GM21786 (cell line): Measurements from ENCODE around the gene KLHL40.

Source experiments
- ATAC-seq: cut with Tn5 transposase; IDR thresholded peaks from one replicate; pipeline ENCODE4 v1.9.1; 2021; ENCODE audit not compliant: unreplicated experiment

KLHL40 gene, protein sequence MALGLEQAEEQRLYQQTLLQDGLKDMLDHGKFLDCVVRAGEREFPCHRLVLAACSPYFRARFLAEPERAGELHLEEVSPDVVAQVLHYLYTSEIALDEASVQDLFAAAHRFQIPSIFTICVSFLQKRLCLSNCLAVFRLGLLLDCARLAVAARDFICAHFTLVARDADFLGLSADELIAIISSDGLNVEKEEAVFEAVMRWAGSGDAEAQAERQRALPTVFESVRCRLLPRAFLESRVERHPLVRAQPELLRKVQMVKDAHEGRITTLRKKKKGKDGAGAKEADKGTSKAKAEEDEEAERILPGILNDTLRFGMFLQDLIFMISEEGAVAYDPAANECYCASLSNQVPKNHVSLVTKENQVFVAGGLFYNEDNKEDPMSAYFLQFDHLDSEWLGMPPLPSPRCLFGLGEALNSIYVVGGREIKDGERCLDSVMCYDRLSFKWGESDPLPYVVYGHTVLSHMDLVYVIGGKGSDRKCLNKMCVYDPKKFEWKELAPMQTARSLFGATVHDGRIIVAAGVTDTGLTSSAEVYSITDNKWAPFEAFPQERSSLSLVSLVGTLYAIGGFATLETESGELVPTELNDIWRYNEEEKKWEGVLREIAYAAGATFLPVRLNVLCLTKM

DNA sequence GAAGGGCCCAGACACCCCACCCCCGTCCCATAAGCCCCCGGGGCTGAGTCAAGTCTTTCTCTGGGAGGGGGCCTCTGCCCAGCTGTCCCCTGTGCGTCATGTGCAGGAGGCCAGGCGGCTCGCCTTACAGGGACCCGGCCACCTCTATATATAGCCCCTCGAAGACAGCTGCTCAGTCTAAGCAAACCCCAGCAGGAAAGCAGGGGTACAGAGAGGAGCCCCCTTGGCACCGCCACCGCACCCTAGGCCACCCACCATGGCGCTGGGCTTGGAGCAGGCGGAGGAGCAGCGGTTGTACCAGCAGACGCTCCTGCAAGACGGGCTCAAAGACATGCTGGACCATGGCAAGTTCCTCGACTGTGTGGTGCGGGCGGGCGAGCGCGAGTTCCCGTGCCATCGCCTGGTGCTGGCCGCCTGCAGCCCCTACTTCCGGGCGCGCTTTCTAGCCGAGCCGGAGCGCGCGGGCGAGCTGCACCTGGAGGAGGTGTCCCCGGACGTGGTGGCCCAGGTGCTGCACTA, at the start of gene KLHL40:
TSS of gene KLHL40 (plus strand) at position 175 of the 519 bp plus-strand sequence. CDS start at position 257, 82 bp downstream.
- ATAC-seq, result no peak

DNA sequence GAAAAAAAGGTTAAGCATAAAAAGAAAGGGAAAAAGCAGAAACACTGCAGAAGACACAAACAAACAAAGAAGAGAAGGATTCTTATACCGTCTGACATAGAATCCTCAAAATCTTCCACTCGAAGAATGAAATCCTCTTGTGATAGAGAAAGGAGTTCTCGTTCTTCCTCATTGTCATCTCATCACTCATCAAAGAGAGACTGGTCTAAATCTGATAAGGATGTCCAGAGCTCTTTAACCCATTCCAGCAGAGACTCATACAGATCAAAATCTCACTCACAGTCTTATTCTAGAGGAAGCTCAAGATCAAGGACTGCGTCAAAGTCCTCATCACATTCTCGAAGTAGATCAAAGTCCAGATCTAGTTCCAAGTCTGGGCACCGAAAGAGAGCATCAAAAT, 48.3 kb upstream of the KLHL40 start:
- ATAC-seq, result no peak

DNA sequence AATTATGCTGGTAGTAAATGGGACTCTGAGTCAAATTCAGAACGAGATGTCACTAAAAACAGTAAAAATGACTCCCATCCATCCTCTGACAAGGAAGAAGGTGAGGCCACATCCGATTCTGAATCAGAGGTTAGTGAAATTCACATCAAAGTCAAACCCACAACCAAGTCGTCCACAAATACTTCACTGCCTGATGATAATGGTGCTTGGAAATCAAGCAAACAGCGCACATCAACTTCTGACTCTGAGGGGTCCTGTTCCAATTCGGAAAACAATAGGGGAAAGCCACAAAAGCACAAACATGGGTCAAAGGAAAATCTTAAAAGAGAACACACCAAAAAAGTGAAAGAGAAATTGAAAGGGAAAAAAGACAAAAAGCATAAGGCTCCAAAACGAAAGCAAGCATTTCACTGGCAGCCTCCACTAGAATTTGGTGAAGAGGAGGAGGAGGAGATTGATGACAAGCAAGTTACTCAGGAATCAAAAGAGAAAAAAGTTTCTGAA, 46.9 kb upstream of the KLHL40 start:
- ATAC-seq, result peak; percentile 44

DNA sequence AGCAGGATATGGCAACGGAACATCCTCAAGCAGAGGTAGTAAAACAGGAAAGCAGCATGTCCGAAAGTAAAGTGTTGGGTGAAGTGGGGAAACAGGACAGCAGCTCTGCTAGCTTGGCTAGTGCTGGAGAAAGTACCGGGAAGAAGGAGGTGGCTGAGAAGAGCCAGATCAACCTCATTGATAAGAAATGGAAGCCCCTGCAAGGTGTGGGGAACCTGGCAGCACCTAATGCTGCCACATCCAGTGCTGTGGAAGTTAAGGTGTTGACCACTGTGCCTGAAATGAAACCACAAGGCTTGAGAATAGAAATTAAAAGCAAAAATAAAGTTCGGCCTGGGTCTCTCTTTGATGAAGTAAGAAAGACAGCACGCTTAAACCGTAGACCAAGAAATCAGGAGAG, 46.1 kb upstream of the KLHL40 start:
- no peak for ATAC-seq

DNA sequence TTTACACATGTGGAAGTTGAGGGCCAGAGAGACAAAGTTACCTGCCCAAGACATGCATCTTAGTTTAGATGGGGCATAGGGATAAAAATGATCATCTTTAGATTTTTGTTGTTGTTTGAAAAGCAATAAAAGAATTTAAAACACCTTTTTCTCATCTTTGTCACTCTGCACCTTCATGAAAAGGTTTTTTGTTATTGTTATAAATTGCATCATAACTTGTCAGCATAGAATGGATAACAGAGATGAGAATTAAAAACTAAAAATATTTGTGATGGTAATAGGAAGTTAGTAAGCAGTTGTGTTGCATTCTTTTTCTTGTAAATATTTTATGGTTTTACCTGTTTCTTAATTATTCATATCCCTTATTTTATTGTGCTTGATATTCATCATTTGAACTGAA, 45.2 kb upstream of the KLHL40 start:
- no peak for ATAC-seq

DNA sequence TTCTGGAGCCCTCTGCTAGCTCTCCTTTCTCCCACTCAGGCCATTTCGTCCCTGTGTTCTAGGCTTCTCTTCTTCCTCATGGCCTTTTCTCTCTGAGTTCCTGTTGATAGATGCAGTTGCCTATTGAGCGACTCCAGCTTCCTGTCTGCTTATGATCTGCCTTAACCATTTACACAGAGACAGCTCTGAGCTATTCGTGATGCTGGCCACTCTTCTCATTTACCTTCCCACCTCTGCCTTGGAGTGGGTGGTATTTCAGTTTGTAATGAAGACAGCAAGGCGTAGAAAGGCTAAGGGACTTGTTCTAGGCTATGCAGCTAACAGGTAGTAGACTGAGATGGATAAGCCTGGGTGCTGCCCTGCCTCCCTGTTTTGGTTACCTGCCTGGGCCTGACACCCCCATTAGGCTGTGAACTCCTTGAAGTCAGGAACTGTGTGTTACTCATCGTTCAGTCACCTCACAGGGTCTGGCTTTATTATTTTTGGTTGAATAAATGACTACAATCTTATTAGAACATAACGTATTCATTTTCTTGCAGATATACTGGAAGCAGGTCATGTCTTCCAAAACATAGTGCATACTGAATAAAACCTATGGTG, 44.5 kb upstream of the KLHL40 start:
- no peak for ATAC-seq

DNA sequence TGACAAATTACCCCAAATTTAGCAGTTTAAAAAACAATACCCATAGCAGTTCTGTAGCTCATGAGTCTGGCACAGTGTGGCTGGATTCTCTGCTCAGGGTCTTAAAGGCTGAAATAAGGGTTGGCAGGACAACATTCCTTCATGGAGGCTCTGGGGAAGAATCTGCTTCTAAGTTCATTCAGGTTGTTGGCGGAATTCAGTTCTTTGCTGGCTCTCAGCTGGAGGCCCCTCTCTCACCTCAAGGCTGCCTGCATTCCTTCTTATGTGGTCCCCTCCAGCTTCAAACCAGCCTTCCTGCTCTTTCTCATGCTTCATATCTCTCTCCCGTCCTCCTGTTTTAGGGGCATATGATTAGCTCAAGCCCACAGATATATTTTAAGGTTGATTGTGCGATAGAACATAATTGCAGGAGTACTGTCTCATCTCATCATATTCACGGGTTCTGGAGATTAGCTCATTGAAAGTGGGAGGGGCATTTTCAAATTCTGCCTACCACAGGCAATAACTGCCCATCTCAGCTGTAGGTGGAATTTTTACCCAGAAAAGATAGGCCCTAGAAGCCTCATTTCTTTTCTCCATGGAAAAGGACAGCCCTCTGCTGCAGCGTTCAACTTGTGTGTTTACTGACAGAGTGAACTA, 37.4 kb upstream of the KLHL40 start:
- ATAC-seq, result no peak

DNA sequence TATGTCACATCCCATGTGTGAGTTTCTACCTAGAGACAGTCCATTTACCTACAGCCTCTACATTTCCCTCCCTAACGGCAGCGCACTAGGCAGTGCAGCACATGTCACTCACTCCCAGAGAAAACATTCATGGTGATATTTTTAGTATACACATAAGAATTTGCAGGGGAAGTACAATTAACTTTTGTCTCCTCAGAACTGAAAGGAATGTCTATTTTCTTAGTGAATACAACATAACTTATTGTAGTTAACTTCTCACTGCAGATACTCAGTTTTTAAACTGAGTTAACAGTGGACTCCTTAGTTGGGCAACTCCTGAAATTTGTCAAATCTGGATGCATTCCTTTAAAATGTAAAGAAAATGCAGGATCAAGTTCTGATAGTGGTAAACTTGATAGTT, 36.3 kb upstream of the KLHL40 start:
- no peak for ATAC-seq

DNA sequence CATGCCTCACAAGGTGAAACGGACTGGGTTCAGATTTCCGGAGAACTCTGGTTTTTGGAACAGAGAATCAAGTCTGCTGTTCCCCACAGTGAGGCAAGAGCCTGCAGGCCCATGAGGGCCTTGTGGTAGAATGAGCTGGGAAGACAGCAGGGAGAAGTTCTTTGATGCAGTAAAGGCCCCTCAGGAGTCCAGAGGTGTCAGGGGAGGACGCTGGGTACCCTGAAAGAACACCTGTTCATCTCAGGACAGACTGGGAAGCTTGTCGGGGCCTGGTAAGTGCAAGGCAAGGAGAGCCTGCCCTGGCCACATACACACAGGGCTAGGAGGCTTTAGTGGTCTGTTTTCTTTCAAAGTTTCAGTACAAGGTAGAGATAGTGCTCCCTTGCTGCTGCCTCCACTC, 35.6 kb upstream of the KLHL40 start:
- ATAC-seq, result no peak

DNA sequence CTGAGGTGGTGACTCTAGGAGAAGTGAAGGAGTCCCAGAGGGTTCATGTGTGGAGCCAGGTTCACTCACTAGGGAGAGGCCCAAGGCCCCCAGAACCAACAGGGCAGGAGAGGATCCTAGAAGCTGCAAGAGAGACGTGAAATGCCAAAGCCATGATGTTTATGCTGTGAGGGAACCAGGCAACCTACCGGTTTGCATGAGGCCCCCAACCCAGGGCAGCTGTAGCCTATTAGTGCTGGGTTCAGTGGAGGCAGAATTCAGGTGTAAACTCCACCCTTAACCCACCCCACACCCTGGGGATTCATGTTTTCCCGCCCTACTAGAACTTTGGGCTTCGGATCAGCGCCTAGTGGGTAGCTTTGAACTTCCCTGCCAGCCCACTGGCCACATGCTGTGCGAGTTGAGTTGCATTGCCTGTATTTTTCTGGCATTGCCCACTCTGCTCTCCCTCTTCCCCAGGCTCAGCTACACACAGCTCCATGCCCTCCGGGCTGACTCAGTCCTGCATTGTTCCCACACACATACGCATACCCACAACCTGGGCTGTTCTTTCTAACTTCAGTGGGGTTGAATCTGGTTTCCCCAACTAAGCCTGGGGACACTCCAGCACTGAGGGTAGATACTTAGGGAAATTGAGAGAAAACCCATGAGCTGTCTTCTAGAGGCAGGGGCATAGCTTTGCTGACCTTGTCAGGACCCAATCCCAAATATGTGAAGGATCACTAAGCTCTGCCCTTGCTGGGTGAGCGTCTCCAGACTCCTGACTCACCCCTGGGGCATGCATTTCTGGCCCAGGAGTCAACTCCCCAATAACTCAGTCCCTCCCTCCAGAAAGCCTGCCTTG, 33.9 kb upstream of the KLHL40 start:
- ATAC-seq, result no peak

DNA sequence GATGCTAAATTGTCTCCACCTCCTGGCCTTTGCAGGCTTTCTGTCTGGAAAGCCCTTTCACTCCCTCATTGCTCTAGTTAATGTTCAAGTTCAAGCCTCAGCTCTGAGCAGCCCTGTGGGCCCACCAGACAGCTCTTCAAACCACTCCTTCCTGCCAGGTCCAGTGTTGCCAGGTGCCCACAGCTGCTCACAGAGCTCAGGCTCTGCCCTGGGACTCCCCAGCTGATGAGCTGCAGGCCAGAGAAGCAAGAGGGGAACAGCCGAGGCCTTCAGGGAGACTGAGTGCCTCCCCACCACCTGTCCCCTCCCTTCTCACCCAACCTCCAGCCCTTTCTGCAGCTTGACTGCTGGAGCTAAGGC, 33.1 kb upstream of the KLHL40 start:
- ATAC-seq, result peak; percentile 26

DNA sequence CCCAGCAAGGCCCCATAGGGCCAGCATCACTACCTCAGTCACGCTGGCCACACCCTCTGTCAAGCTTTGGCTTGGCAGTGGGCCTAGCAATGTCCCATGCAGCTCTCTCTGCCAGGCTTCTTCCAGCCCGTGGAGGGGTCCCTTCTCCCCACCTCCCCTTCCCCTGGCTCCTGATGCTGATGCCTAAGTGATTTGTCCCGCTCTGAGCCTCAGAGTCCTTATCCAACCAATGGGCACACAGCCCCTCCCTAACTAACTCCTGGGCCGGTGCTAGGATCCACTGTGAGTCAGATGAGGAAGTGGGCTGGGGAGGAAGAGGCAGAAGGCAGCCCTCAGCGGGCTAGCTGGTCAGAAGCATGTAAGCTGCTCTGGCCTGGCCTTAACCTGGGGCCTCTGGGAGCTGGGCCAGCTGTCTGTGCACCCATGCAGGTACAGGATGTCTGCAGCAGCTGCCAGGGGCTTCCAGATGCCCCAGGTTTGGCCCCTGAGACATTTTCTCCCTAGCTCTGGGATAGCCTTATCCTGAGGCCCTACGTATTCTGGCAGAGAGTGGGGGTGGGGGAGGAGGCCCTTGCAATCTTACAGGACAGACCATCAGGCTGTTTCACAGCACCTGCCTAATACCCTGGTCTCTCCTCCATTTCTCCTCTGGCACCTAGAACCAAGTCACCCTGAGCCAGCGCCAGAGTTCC, 32.6 kb upstream of the KLHL40 start:
- ATAC-seq, result peak; percentile 73

DNA sequence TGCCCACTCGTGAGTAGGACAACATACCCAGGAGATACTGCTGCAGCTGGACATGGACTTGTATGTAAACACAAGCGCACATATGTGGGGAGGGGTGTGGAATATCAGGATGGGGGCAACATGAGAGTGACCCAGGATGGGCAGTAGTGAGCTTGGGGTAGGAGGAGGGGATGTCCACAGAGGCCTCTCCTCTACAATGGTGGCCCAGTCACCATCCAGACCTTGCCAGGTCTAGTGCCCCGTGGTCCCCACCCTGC, 32.1 kb upstream of the KLHL40 start:
- ATAC-seq, result no peak

DNA sequence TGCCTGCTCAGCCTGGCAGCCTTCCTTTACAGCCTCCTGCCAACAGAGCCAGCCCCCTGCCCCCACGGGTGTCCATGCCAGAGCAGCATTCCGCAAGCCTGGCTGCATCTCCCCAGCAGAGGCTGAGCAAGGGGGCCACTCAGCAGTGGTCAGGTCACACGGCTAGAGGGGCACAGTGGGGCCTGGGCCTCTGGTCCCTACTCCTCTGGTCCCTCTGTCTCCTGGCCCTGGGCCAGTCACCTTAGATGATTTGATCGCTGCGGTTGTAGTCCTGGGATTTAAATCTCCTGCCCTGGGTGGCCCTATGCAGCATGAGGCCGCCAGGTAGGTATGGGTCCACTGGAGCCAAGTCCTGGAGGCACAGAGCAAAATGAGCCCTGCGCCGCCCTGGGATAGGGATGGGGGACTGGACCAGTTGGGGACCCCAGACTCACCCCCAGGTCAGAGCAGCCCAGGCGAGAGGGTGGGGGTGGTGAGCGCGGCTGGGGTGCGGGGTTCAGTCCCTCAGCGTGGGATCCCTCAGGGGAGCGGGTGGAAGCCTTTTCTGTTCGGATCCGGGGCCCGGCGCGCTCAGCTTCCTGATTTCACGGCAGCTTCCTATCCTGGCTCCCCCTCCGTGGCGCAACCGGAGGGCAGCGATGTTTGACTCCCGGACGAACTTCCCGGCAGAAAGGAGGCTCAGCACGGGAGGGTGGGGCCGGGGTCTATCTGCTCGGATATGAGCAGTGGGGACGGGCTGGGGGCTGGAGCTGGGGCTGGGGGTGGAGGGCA, 31.6 kb upstream of the KLHL40 start, which contains the start of gene ZBTB47:
TSS of gene ZBTB47 (plus strand) at position 138 of the 771 bp plus-strand sequence. CDS start 4,659 bp downstream, outside the sequence.
- no peak for ATAC-seq

DNA sequence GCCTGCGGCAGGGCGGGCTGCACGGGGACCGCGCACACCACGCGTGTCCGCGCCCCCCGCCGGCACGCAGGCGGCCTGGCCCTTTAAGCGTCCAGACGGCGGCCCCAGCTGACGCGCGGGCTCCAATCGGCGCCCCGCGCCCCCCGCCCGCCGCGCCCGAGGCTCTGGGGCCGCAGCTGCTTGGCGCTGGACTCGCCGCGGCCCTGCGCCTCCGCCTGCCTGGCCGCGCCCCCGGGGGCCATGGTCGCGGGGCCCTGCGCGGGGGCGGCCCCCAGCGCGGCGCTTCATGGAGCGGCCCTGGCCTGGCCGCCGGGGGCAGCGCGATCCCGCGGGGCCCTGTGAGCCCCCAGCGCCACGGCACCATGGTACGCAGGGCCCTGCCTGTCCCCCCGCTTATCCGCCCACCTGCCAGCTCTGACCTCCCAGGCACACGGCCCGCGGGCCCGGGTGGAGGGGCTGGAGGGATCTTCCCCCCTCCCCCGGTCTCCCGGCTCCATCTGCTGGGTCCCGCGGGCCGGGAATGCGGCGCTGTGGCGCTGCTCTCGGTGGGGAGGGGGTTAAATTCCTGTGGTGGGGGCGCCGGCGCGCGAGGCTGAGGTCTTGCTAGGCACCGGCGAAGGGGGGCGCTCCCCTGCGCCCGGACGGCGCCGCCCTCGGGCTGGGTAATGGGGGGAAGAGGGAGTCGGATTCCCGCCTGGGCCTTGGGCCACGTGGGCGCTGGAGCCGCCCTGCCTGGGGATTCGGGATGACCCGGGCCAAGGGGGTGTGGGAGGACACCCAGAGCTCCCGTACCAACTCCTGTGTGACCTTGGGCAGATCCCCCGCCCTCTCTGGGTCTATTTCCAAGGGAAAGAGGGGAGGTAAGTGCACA, 30.8 kb upstream of the KLHL40 start:
- no peak for ATAC-seq

DNA sequence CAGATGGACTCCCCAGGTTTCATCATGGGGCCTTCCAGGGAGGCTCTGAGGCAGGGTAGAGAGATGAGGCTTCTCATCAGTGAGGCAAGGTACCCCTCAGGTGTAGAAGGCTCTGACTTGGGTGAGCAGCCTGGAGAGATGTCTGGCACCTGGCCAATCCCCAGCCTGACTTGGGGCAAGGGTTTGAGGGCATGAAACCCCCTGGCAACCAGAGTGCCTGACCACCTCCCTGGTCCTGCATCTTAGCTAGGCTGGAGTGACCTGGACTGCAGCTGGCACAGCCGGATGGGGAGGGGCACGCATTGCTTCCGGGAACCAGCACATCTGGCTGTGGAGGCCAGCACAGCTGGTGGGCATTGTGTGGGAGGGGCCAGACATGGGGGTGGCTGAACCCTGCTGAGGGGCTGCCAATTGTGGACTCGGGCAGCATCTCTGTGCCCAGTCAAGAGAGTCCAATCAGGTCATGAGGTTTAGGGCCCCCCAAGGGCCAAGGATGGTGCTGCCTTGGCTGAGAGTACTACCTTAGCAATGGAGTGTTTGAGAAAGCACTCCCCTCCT, 29.9 kb upstream of the KLHL40 start:
- no peak for ATAC-seq

DNA sequence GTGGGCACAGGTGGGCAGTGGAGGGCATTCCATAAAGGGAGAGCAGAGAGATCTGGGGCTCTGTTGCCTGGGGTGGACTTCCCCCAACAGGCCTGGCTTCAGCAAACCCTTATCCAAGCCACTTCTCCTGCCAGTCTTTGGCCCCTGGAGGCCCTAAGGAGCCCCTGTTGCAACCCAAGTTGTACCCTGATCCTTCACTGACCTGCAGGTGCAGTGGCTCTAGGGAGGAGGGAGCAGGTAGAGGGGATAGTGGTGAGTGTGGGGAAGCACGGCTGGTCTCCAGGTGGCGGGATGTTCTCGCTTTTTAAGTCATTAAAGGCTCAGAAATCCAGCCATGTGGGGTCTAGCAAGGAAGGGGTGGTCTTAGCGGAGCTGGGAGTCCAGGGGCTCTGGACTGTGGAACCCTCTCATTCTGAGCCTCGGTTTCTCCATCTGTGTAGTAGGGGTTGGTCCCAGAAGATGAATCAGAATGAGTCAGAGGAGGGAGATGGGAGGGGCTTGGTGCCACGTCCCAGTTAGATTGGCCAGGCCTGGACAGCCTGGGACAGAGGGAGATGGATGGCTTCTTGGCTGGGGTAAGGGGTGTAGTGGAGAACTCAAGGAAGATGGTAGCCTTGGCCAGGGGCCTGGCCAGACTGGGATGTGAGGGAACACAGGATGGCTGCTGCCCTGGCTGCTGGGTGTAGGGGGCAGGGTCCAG, 29.2 kb upstream of the KLHL40 start:
- no peak for ATAC-seq
